Stimulated activated CD8-positive, alpha-beta memory T cell treated with anti-CD3 and anti-CD28 coated beads, Interleukin-2, amount 100 ng/mL, for 48 hours (primary cell): ENCODE measurements around the gene TMEM271.

Experiments used
- DNase-seq, 2 donors: peaks; one replicate each; pipeline ENCODE4 v3.0.0-alpha.2; 2020; ENCODE audit warnings: low read depth in 2 of 2

The TMEM271 gene

GRCh38 chr4:581181-581580 lies 5.1 kb upstream of the TMEM271 start:
- no peak for DNase-seq

GRCh38 chr4:579543-580175 lies 3.6 kb upstream of the TMEM271 start:
- no peak for DNase-seq

- no peak for DNase-seq
Measured at GRCh38 chr4:578451-579443, 2.7 kb upstream of the TMEM271 start.

GRCh38 chr4:577499-578450 lies 1.7 kb upstream of the TMEM271 start:
- DNase-seq: peak in 1 of 2 donors; percentile 25

- no peak for DNase-seq
Measured at GRCh38 chr4:576991-577498, 950 bp upstream of the TMEM271 start.

- peak in 1 of 2 donors; percentile 15 for DNase-seq
Measured at GRCh38 chr4:575281-576141, 584 bp downstream of the TMEM271 start.

- no peak for DNase-seq
Measured at GRCh38 chr4:574346-575161, 1.5 kb downstream of the TMEM271 start.

- DNase-seq: no peak
Measured at GRCh38 chr4:573122-573892, 2.8 kb downstream of the TMEM271 start.

GRCh38 chr4:572594-572993 lies 3.5 kb downstream of the TMEM271 start:
- DNase-seq: no peak

GRCh38 chr4:571838-572572 lies 4.1 kb downstream of the TMEM271 start:
- no peak for DNase-seq

- DNase-seq: no peak
Measured at GRCh38 chr4:570754-571153, 5.3 kb downstream of the TMEM271 start.

- DNase-seq: no peak
Measured at GRCh38 chr4:569958-570667, 6.0 kb downstream of the TMEM271 start.

GRCh38 chr4:568962-569361 lies 7.1 kb downstream of the TMEM271 start:
- no peak for DNase-seq

- no peak for DNase-seq
Measured at GRCh38 chr4:568351-568652, 7.8 kb downstream of the TMEM271 start.

GRCh38 chr4:567457-568350 lies 8.4 kb downstream of the TMEM271 start:
- DNase-seq: no peak

- no peak for DNase-seq
Measured at GRCh38 chr4:566508-567295, 9.4 kb downstream of the TMEM271 start.
